ENCODE data around the gene MAS1L. TPM values are rescaled to one million over a fixed set of nuclear protein-coding genes. Genes with fewer than 3 reads are reported as not detected.

MAS1L gene, protein sequence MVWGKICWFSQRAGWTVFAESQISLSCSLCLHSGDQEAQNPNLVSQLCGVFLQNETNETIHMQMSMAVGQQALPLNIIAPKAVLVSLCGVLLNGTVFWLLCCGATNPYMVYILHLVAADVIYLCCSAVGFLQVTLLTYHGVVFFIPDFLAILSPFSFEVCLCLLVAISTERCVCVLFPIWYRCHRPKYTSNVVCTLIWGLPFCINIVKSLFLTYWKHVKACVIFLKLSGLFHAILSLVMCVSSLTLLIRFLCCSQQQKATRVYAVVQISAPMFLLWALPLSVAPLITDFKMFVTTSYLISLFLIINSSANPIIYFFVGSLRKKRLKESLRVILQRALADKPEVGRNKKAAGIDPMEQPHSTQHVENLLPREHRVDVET
- total RNA-seq (ENCODE audit: low replicate concordance): not detected in 2 replicates

DNA sequence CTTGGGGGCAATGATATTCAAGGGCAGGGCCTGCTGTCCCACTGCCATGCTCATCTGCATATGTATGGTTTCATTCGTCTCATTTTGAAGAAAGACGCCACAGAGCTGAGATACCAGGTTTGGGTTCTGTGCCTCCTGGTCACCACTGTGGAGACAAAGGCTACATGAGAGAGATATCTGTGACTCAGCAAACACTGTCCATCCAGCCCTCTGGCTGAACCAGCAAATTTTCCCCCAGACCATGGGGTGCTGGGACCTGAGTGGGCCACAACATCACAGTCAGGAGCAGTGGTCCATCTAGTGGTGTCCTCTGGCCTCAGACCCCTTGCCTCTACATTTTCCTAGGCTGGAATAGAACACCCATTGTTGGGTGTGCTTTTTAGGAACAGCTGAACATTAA, at the start of gene MAS1L:
MAS1L (minus strand) TSS at position 297 of the 400 bp plus-strand sequence; CDS start at position 243, 54 bp downstream.
- Histone ChIP-seq H4K20me1 (ENCODE audit: low read depth) (no peaks in the 10 kb centered on the region), H3K9ac (no peak within 1 kb of the TSS), H3K79me2 (ENCODE audit: low read depth) (no peaks in the 10 kb centered on the region), H3K4me3 (no peak within 1 kb of the TSS), H3F3A (ENCODE audit: low read depth) (no peaks in the 10 kb centered on the region), H2AFZ (replicated peaks) (no peak within 1 kb of the TSS), H3K36me3 (no peaks in the 10 kb centered on the region), H3K9me3 (ENCODE audit: low read depth) (no peaks in the 10 kb centered on the region), H3K27ac (no peak within 1 kb of the TSS), H3K27me3 (no peaks in the 10 kb centered on the region), H3K4me2 (no peak within 1 kb of the TSS), H3K4me1 (no peaks in the 10 kb centered on the region)
- TF ChIP-seq, protein P1, sequence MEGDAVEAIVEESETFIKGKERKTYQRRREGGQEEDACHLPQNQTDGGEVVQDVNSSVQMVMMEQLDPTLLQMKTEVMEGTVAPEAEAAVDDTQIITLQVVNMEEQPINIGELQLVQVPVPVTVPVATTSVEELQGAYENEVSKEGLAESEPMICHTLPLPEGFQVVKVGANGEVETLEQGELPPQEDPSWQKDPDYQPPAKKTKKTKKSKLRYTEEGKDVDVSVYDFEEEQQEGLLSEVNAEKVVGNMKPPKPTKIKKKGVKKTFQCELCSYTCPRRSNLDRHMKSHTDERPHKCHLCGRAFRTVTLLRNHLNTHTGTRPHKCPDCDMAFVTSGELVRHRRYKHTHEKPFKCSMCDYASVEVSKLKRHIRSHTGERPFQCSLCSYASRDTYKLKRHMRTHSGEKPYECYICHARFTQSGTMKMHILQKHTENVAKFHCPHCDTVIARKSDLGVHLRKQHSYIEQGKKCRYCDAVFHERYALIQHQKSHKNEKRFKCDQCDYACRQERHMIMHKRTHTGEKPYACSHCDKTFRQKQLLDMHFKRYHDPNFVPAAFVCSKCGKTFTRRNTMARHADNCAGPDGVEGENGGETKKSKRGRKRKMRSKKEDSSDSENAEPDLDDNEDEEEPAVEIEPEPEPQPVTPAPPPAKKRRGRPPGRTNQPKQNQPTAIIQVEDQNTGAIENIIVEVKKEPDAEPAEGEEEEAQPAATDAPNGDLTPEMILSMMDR (IDR thresholded peaks at IDR 0.05): no peak
- TF ChIP-seq EZH2 (IDR thresholded peaks at IDR 0.05) (no peak), EZH2phosphoT487 (IDR thresholded peaks at IDR 0.05) (no peak)
- no peak for DNase-seq (ENCODE audit: low spot score)
- Mint-ChIP-seq H3K27me3 (ENCODE audit: insufficient read depth, low read depth) (no peaks in the 10 kb centered on the region), H3K27ac (no peak within 1 kb of the TSS), H3K4me3 (no peak within 1 kb of the TSS), H3K4me1 (no peaks in the 10 kb centered on the region), H3K9me3 (no peaks in the 10 kb centered on the region), H3K36me3 (no peaks in the 10 kb centered on the region)

DNA sequence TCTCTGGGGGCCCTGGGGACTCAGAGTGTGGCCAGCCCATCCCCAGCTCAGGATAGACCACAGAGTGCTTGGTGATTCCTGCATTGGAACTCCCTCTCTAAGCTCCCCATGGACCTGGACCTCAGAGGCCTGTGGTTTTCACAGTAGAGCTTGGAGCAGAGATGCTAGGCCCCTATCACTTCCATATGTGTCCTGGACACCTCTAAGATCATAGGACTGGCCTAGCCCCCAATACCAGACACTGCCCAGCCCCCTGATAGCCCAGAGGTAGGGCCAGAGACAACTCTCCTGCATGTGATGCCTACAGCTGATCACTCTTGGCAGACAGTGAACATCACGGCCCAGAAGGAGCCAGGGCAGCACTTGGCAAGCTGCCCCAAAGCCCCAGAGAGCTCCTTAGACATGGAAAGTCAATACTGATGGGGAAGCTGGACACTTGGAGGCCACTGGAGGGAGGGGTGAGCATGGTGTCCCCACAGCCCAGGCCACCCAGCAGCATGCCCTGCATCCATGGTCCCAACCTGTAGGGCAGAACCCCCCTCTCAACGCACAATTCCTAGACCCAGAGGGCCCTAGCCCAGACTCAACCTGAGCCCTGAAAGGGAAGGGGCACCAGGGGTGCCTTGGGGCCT, 44.7 kb upstream of the MAS1L start:
- Histone ChIP-seq H3K4me1 (no peaks in the 10 kb centered on the region), H3K4me2 (no peak overlapping the region), H3K9me3 (ENCODE audit: low read depth) (no peaks in the 10 kb centered on the region), H4K20me1 (ENCODE audit: low read depth) (no peaks in the 10 kb centered on the region), H3K27ac (no peak overlapping the region), H3K4me3 (no peak overlapping the region), H3K27me3 (no peaks in the 10 kb centered on the region), H3K9ac (no peak overlapping the region), H3K79me2 (ENCODE audit: low read depth) (no peaks in the 10 kb centered on the region), H3F3A (ENCODE audit: low read depth) (no peaks in the 10 kb centered on the region), H3K36me3 (no peaks in the 10 kb centered on the region), H2AFZ (replicated peaks) (no peak overlapping the region)
- Mint-ChIP-seq H3K4me3 (no peak overlapping the region), H3K27ac (no peak overlapping the region), H3K9me3 (no peaks in the 10 kb centered on the region), H3K27me3 (ENCODE audit: insufficient read depth, low read depth) (no peaks in the 10 kb centered on the region), H3K36me3 (no peaks in the 10 kb centered on the region), H3K4me1 (no peaks in the 10 kb centered on the region)
- TF ChIP-seq EZH2phosphoT487 (IDR thresholded peaks at IDR 0.05) (no peak), EZH2 (IDR thresholded peaks at IDR 0.05) (no peak)
- TF ChIP-seq, protein P1 (IDR thresholded peaks at IDR 0.05): no peak
- no peak for DNase-seq (ENCODE audit: low spot score)

DNA sequence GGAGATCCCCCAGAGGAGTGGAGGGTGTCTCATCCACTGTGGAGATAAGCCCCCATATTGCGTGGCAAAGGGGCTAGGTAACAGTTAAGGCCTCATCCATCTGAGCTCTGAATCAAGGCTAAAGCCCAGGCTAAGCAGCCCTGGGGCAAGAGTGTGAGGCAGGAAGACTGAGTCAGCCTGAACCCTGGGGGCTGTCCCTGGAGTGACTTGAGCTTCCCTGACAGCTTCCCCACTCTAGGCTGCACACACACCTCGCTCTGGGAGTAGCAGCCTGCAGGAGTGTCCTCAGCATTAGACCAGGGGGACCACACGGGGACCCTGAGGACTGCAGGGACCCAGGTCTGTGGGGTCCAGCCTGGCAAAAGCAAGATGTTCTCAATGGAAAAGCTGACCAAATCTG, 43.9 kb upstream of the MAS1L start:
- H4K20me1 ChIP-seq (ENCODE audit: low read depth): no peaks in the 10 kb centered on the region
- TF ChIP-seq, protein P1 (IDR thresholded peaks at IDR 0.05): no peak
- TF ChIP-seq EZH2phosphoT487 (IDR thresholded peaks at IDR 0.05) (no peak), EZH2 (IDR thresholded peaks at IDR 0.05) (no peak)
- DNase-seq (ENCODE audit: low spot score): no peak
- H3F3A ChIP-seq (ENCODE audit: low read depth): no peaks in the 10 kb centered on the region
- H3K4me3 Mint-ChIP-seq: no peak overlapping the region
- H3K9ac ChIP-seq: no peak overlapping the region
- H3K27me3 ChIP-seq: no peaks in the 10 kb centered on the region
- H3K79me2 ChIP-seq (ENCODE audit: low read depth): no peaks in the 10 kb centered on the region
- H3K36me3 Mint-ChIP-seq: no peaks in the 10 kb centered on the region
- no peaks in the 10 kb centered on the region for H3K9me3 Mint-ChIP-seq
- no peaks in the 10 kb centered on the region for H3K36me3 ChIP-seq
- H3K27me3 Mint-ChIP-seq (ENCODE audit: insufficient read depth, low read depth): no peaks in the 10 kb centered on the region
- H3K27ac ChIP-seq: no peak overlapping the region
- no peaks in the 10 kb centered on the region for H3K4me1 ChIP-seq
- no peaks in the 10 kb centered on the region for H3K4me1 Mint-ChIP-seq
- no peak overlapping the region for H3K4me3 ChIP-seq
- no peaks in the 10 kb centered on the region for H3K9me3 ChIP-seq (ENCODE audit: low read depth)
- no peak overlapping the region for H2AFZ ChIP-seq (replicated peaks)
- no peak overlapping the region for H3K27ac Mint-ChIP-seq
- H3K4me2 ChIP-seq: no peak overlapping the region

All from neural progenitor cell (in vitro differentiated cells).